GM23338 (cell line): ENCODE measurements around the gene MAN2C1. TPM values are rescaled to one million over a fixed set of nuclear protein-coding genes. Genes with fewer than 3 reads are reported as not detected.

ENCODE experiments used
- ATAC-seq: fragments of 200-7000 bp; cut with Tn5 transposase; 3 replicates; pipeline ENCODE4 v1.9.1; 2020
- DNase-seq: peaks from one replicate; pipeline ENCODE4 v3.0.0-alpha.2; 2015; ENCODE audit warnings: low spot score
- H2AFZ ChIP-seq: fragments of 200-600 bp; sonication (generic); 2 replicates; pipeline ENCODE4 v1.8.0; 2016; ENCODE audit warnings: antibody characterized with exemption, mild to moderate bottlenecking, moderate library complexity
- H3F3A ChIP-seq: fragments of 200-600 bp; sonication (generic); replicated peaks from 2 replicates; pipeline ENCODE4 v1.8.0; 2017; ENCODE audit warnings: antibody characterized with exemption, mixed run types, low read depth
- H3K27ac ChIP-seq: fragments of 200-600 bp; sonication (generic); 2 replicates; pipeline ENCODE4 v1.6.1; 2016; ENCODE audit warnings: low read depth
- H3K27me3 ChIP-seq: fragments of 200-600 bp; sonication (generic); 2 replicates; pipeline ENCODE4 v1.8.0; 2016; ENCODE audit warnings: mild to moderate bottlenecking, mixed run types, moderate library complexity; ENCODE audit not compliant: insufficient read depth
- H3K36me3 ChIP-seq: fragments of 200-600 bp; sonication (generic); 2 replicates; pipeline ENCODE4 v1.8.0; 2016; ENCODE audit warnings: mild to moderate bottlenecking; ENCODE audit not compliant: insufficient read depth
- H3K4me1 ChIP-seq: fragments of 200-600 bp; sonication (generic); 2 replicates; pipeline ENCODE4 v1.8.0; 2016; ENCODE audit warnings: mild to moderate bottlenecking, moderate library complexity; ENCODE audit not compliant: insufficient read depth
- H3K4me2 ChIP-seq: fragments of 200-600 bp; sonication (generic); 2 replicates; pipeline ENCODE4 v1.7.1; 2017; ENCODE audit warnings: mixed run types
- H3K4me3 ChIP-seq: fragments of 200-600 bp; sonication (generic); 2 replicates; pipeline ENCODE4 v1.6.1; 2016; ENCODE audit warnings: mixed run types
- H3K79me2 ChIP-seq: fragments of 200-600 bp; sonication (generic); replicated peaks from 2 replicates; pipeline ENCODE4 v1.8.0; 2017; ENCODE audit warnings: mild to moderate bottlenecking; ENCODE audit not compliant: insufficient read depth
- H3K9me2 ChIP-seq: fragments of 200-600 bp; sonication (generic); 2 replicates; pipeline ENCODE4 v1.8.0; 2017; ENCODE audit not compliant: insufficient read depth
- H4K20me1 ChIP-seq: fragments of 200-600 bp; sonication (generic); replicated peaks from 2 replicates; pipeline ENCODE4 v1.8.0; 2017; ENCODE audit warnings: mild to moderate bottlenecking; ENCODE audit not compliant: insufficient read depth
- H3K27ac Mint-ChIP-seq: 2 replicates; pipeline ENCODE4 v1.8.0; 2020; ENCODE audit warnings: inconsistent platforms, mild to moderate bottlenecking, moderate library complexity, mixed read lengths
- H3K27me3 Mint-ChIP-seq: 3 replicates; pipeline ENCODE4 v1.8.0; 2022; ENCODE audit warnings: low read depth, mild to moderate bottlenecking, moderate library complexity, mixed read lengths, inconsistent platforms; ENCODE audit not compliant: insufficient read depth, poor library complexity
- H3K36me3 Mint-ChIP-seq: 3 replicates; pipeline ENCODE4 v1.8.0; 2021; ENCODE audit warnings: low read depth, mild to moderate bottlenecking, inconsistent platforms, moderate library complexity, mixed read lengths
- H3K4me1 Mint-ChIP-seq: 3 replicates; pipeline ENCODE4 v1.8.0; 2020; ENCODE audit warnings: mild to moderate bottlenecking, inconsistent platforms, mixed read lengths
- H3K4me3 Mint-ChIP-seq: 3 replicates; pipeline ENCODE4 v1.8.0; 2021; ENCODE audit warnings: moderate library complexity, mild to moderate bottlenecking, inconsistent platforms, mixed read lengths
- H3K9me3 Mint-ChIP-seq: 3 replicates; pipeline ENCODE4 v1.8.0; 2020; ENCODE audit warnings: moderate library complexity, mild to moderate bottlenecking, inconsistent platforms, mixed read lengths
- ETS1 ChIP-seq: IDR thresholded peaks from 2 replicates; pipeline ENCODE4 v1.6.1; 2016; ENCODE audit warnings: antibody characterized with exemption
- EZH2phosphoT487 ChIP-seq: fragments of 200-600 bp; sonication (generic); IDR thresholded peaks from one replicate; pipeline ENCODE4 v1.8.1; 2018; ENCODE audit warnings: antibody characterized with exemption; ENCODE audit not compliant: unreplicated experiment
- JUNB ChIP-seq: IDR thresholded peaks from one replicate; pipeline ENCODE4 v1.6.1; 2016; ENCODE audit warnings: antibody characterized with exemption; ENCODE audit not compliant: unreplicated experiment
- NANOG ChIP-seq: IDR thresholded peaks from 2 replicates; pipeline ENCODE4 v1.6.1; 2016; ENCODE audit warnings: antibody characterized with exemption, borderline replicate concordance
- REST ChIP-seq: IDR thresholded peaks from one replicate; pipeline ENCODE4 v1.6.1; 2018; ENCODE audit warnings: antibody characterized with exemption; ENCODE audit not compliant: unreplicated experiment
- STAT1 ChIP-seq: IDR thresholded peaks from one replicate; pipeline ENCODE4 v1.6.1; 2016; ENCODE audit warnings: antibody characterized with exemption; ENCODE audit not compliant: unreplicated experiment
- ZNF114 ChIP-seq: fragments of 250-450 bp; sonication (Bioruptor Pico); IDR thresholded peaks from 2 replicates; pipeline ENCODE4 v1.5.0; 2020; ENCODE audit warnings: mild to moderate bottlenecking, moderate library complexity
- ZNF331 ChIP-seq: fragments of 250-450 bp; sonication (Bioruptor Pico); IDR thresholded peaks from 2 replicates; pipeline ENCODE4 v1.5.0; 2020; ENCODE audit warnings: low read depth, mild to moderate bottlenecking, moderate library complexity
- ZNF462 ChIP-seq: fragments of 250-450 bp; sonication (Bioruptor Pico); IDR thresholded peaks from 2 replicates; pipeline ENCODE4 v1.5.0; 2020; ENCODE audit warnings: mild to moderate bottlenecking, moderate library complexity
- polyA plus RNA-seq: library from polyadenylated mRNA; unstranded; fragments of >200 nt; fragmentation: Nextera tagmentation; extraction: Ambion mirVana; gene quantifications from 2 replicates; pipeline ENCODE4 v1.2.1, GENCODE V29; 2016
- total RNA-seq: library from RNA; depleted of rRNA; stranded (reverse); fragments of >200 nt; shearing (Covaris generic); gene quantifications from 2 replicates; pipeline ENCODE4 v1.2.3, GENCODE V29; 2014

MAN2C1 gene
- total and polyA plus RNA-seq, 2 experiments from 2014 or later: 42.3 to 129 TPM

DNA sequence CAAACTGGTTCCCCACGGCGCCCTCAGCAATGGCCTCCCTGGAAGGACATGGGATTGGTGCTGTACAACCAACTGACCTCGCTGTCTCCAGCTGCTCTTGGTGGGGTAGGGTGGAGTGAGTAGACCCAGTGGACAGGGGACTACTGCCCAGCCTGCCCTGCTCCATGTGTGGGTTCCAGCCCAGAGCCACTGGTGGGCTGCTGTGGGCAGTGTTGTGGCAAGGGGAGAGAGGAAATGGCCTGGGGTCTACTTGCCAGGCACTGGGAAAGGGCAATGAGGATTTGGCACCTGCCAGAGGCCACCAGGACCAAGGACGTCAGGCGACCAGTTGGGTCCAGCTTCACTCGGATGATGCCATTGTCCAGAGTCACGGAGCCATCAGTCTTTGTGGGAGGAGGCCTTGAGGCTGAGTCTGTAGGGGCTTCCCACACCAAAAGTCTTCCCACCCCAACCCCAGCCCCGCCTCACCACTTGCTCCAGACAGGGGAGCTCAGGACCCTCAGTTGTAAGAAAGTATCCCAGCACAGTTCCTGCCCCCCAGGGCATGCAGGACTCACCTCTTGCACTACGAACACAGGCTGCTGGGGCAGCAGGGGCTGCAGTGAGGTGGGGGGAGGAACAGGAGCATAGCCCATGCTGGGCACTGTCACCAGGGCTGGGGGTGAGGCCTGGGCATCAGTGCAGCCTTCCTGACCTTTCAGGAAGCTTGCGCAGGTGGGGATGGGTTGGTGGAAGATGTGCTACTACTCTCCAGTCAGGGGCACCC lies 9.5 kb downstream of the MAN2C1 start:
- Mint-ChIP-seq H3K36me3 (peaks cover 15% of the 10 kb centered on the region), H3K9me3 (no peaks in the 10 kb centered on the region), H3K27ac (no peak overlapping the region), H3K4me3 (no peak overlapping the region), H3K27me3 (peaks cover 15% of the 10 kb centered on the region), H3K4me1 (no peaks in the 10 kb centered on the region; the same call in 2 of the 3 replicates)
- no peak for ATAC-seq
- H3K4me3 ChIP-seq: no peak overlapping the region
- no peaks in the 10 kb centered on the region for H3K79me2 ChIP-seq
- H3K9me2 ChIP-seq: no peaks in the 10 kb centered on the region
- no peak overlapping the region for H3K4me2 ChIP-seq
- no peak for DNase-seq
- no peaks in the 10 kb centered on the region for H4K20me1 ChIP-seq
- no peaks in the 10 kb centered on the region for H3F3A ChIP-seq
- no peaks in the 10 kb centered on the region for H3K27me3 ChIP-seq
- H3K36me3 ChIP-seq: no peaks in the 10 kb centered on the region
- TF ChIP-seq ZNF462 (CRISPR knock-in tag) (no peak), ZNF114 (CRISPR knock-in tag) (no peak), REST (no peak), STAT1 (no peak), ETS1 (no peak), NANOG (no peak), ZNF331 (CRISPR knock-in tag) (no peak), EZH2phosphoT487 (no peak), JUNB (no peak)
- H3K27ac ChIP-seq: no peak overlapping the region
- no peak overlapping the region for H2AFZ ChIP-seq
- no peaks in the 10 kb centered on the region for H3K4me1 ChIP-seq
